ENCODE results near the gene MZT2A. TPM values are rescaled to one million over a fixed set of nuclear protein-coding genes. Genes with fewer than 3 reads are reported as not detected.
"Not testable (repeated sequence)": the region's sequence is repeated elsewhere in the genome, so short reads cannot be mapped to it uniquely, and the experiment has no call there.

Gene MZT2A
- total RNA-seq, 1 experiment from 2014 or later: 118 TPM

GRCh38 chr2:131454914-131455313 is 37.3 kb downstream of the MZT2A start:
- DNase-seq (ENCODE audit: low read depth): not testable (repeated sequence)

GRCh38 chr2:131451265-131451949 is 40.8 kb downstream of the MZT2A start:
- not testable (repeated sequence) for DNase-seq (ENCODE audit: low read depth)

- DNase-seq (ENCODE audit: low read depth): not testable (repeated sequence)
These were observed 44.2 kb downstream of the MZT2A start for GRCh38 chr2:131447981-131448380.

GRCh38 chr2:131445896-131446295 is 46.3 kb downstream of the MZT2A start:
- DNase-seq (ENCODE audit: low read depth): no peak

GRCh38 chr2:131445515-131445797 is 46.7 kb downstream of the MZT2A start:
- not testable (repeated sequence) for DNase-seq (ENCODE audit: low read depth)

- not testable (repeated sequence) for DNase-seq (ENCODE audit: low read depth)
These were observed 47.3 kb downstream of the MZT2A start for GRCh38 chr2:131444736-131445514.

GRCh38 chr2:131440742-131441468 is 51.3 kb downstream of the MZT2A start:
- peak; percentile 2 for DNase-seq (ENCODE audit: low read depth)

Other genes starting within 250 kb of the MZT2A start
- not detected in 2 replicates for gene RAB6D, start 128.2 kb downstream of the MZT2A start, total RNA-seq (2014; rRNA removed; shearing (Covaris generic))
- not detected in 2 replicates for gene TUBA3D, start 16.3 kb downstream of the MZT2A start, total RNA-seq (2014; rRNA removed; shearing (Covaris generic))
- gene CCDC74A, start 35.5 kb upstream of the MZT2A start, total RNA-seq (2014; rRNA removed; shearing (Covaris generic)): 8.2 and 10.4 TPM in 2 replicates